ENCODE data around the gene CARF.
"Not testable (repeated sequence)": the region's sequence is repeated elsewhere in the genome, so short reads cannot be mapped to it uniquely, and the experiment has no call there.

GRCh38 chr2:202905507-202905906 is 6.6 kb upstream of the CARF start:
- not testable (repeated sequence) for TF ChIP-seq CTCF, POLR2A, POLR2AphosphoS5 (IDR thresholded peaks at IDR 0.05)

Measured in prostate gland (tissue), 2 donors.